Mesothelial cell of epicardium (in vitro differentiated cells): ENCODE measurements around the gene DENND1B. TPM values are rescaled to one million over a fixed set of nuclear protein-coding genes. Genes with fewer than 3 reads are reported as not detected.

Source experiments
- DNase-seq, 2 experiments: peaks; one replicate each; pipeline ENCODE4 v3.0.0; 2021; ENCODE audit warnings: low spot score in 2 of 2; ENCODE audit not compliant: unreplicated experiment in 2 of 2
- H3K27ac Mint-ChIP-seq: 2 replicates; pipeline ENCODE4 v1.8.0; 2021; ENCODE audit warnings: mixed read lengths
- H3K27me3 Mint-ChIP-seq: 2 replicates; pipeline ENCODE4 v1.8.0; 2021; ENCODE audit warnings: low read depth, mixed read lengths
- H3K36me3 Mint-ChIP-seq: 2 replicates; pipeline ENCODE4 v1.8.0; 2021; ENCODE audit warnings: mixed read lengths
- H3K4me1 Mint-ChIP-seq: 2 replicates; pipeline ENCODE4 v1.8.0; 2021; ENCODE audit warnings: mixed read lengths
- H3K4me3 Mint-ChIP-seq: 2 replicates; pipeline ENCODE4 v1.8.0; 2021; ENCODE audit warnings: mild to moderate bottlenecking, moderate library complexity, mixed read lengths
- H3K9me3 Mint-ChIP-seq: 2 replicates; pipeline ENCODE4 v1.8.0; 2021; ENCODE audit warnings: mixed read lengths
- CTCF ChIP-seq: fragments of 200-600 bp; sonication (generic); IDR thresholded peaks from one replicate; pipeline ENCODE4 v1.5.0; 2021; ENCODE audit warnings: antibody characterized with exemption; ENCODE audit not compliant: unreplicated experiment
- total RNA-seq: library from RNA; stranded (reverse); gene quantifications from 3 replicates; pipeline ENCODE4 v1.2.1, GENCODE V29; 2021

Gene DENND1B
- total RNA-seq, 1 donor from 2014 or later, result 27.9 TPM

DNA sequence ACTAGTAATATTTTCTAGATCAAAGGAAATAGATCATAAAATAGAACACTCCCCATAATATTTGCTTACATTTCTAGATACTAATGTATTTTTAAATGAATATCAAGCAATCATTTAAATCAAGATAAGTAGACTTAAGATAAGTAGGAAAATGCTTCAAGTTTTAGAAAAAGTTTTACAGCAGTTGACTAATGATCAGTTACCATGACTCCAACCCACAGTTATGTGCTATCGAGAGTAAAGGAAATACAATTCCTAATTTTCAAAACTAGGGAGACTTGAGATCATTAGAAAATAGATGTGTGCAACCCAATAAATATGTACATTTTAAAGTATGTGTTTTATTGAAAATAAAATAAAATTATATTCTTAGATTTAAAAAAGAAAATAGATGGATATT is 95.0 kb downstream of the DENND1B start:
- Mint-ChIP-seq H3K9me3 (no peaks in the 10 kb centered on the region), H3K4me3 (no peak overlapping the region), H3K4me1 (peaks cover 63% of the 10 kb centered on the region), H3K27me3 (no peaks in the 10 kb centered on the region), H3K36me3 (no peaks in the 10 kb centered on the region), H3K27ac (peak overlapping the region; percentile 85)
- no peak for TF ChIP-seq CTCF
- no peak for DNase-seq

GRCh38 chr1:197677752-197678295 is 97.5 kb downstream of the DENND1B start:
- TF ChIP-seq CTCF, result no peak
- H3K4me1 Mint-ChIP-seq, result peaks cover 56% of the 10 kb centered on the region
- H3K4me3 Mint-ChIP-seq, result no peak overlapping the region

GRCh38 chr1:197677313-197677712 is 98.0 kb downstream of the DENND1B start:
- H3K4me1 Mint-ChIP-seq, result peaks cover 52% of the 10 kb centered on the region
- no peak for TF ChIP-seq CTCF
- H3K27me3 Mint-ChIP-seq, result no peaks in the 10 kb centered on the region
- H3K27ac Mint-ChIP-seq, result no peak overlapping the region
- H3K4me3 Mint-ChIP-seq, result no peak overlapping the region
- DNase-seq, result no peak
- no peaks in the 10 kb centered on the region for H3K36me3 Mint-ChIP-seq
- no peaks in the 10 kb centered on the region for H3K9me3 Mint-ChIP-seq

More at GRCh38 chr1:197677752-197678295, 97.5 kb downstream of the DENND1B start:
- no peak for DNase-seq
- no peaks in the 10 kb centered on the region for H3K27me3 Mint-ChIP-seq
- H3K9me3 Mint-ChIP-seq, result no peaks in the 10 kb centered on the region
- H3K27ac Mint-ChIP-seq, result no peak overlapping the region
- no peaks in the 10 kb centered on the region for H3K36me3 Mint-ChIP-seq

- Mint-ChIP-seq H3K9me3 (no peaks in the 10 kb centered on the region), H3K27ac (peak overlapping the region; percentile 53), H3K36me3 (no peaks in the 10 kb centered on the region), H3K4me3 (peak overlapping the region; percentile 18), H3K4me1 (peaks cover 45% of the 10 kb centered on the region), H3K27me3 (no peaks in the 10 kb centered on the region)
- no peak for DNase-seq
- TF ChIP-seq CTCF, result no peak
Observed at GRCh38 chr1:197675583-197676208, 99.6 kb downstream of the DENND1B start.

- H3K4me3 Mint-ChIP-seq, result no peak overlapping the region
- H3K9me3 Mint-ChIP-seq, result no peaks in the 10 kb centered on the region
- H3K27ac Mint-ChIP-seq, result no peak overlapping the region
- no peaks in the 10 kb centered on the region for H3K27me3 Mint-ChIP-seq
- no peak for TF ChIP-seq CTCF
- H3K36me3 Mint-ChIP-seq, result no peaks in the 10 kb centered on the region
- no peak for DNase-seq
- peaks cover 41% of the 10 kb centered on the region for H3K4me1 Mint-ChIP-seq
Observed at GRCh38 chr1:197674286-197674685, 101.0 kb downstream of the DENND1B start.
